PC-9 (cell line): ENCODE measurements around the gene PWP2. TPM values are rescaled to one million over a fixed set of nuclear protein-coding genes. Genes with fewer than 3 reads are reported as not detected.

Experiments
- BruUV-seq: library from RNA; stranded (reverse); fragments of 400-500 nt; replicated peaks from 2 replicates; lab custom pipeline; 2021; lab: Mats Ljungman, UMichigan
- CTCF ChIA-PET: fragments of 300-600 bp; sonication (Branson Sonifier 250); formaldehyde crosslinking; loops from one replicate; lab custom pipeline; 2022; ENCODE audit warnings: antibody characterized with exemption; lab: Charles Lee
- POLR2A ChIA-PET: fragments of 300-600 bp; sonication (Branson Sonifier 250); formaldehyde crosslinking; loops from one replicate; lab custom pipeline; 2022; ENCODE audit warnings: antibody characterized with exemption; ENCODE audit not compliant: unreplicated experiment; lab: Charles Lee
- DNase-seq, 2 experiments: peaks; one replicate each; pipeline versions ENCODE4 v3.0.0 to v3.0.0-alpha.2; 2015 to 2022; ENCODE audit warnings: mixed read lengths in 1 of 2
- H2AFZ ChIP-seq: fragments of 200-600 bp; sonication (generic); 2 replicates; pipeline ENCODE4 v1.8.1; 2017; ENCODE audit warnings: antibody characterized with exemption
- H3F3A ChIP-seq: fragments of 200-600 bp; sonication (generic); 2 replicates; pipeline ENCODE4 v1.8.1; 2017; ENCODE audit warnings: antibody characterized with exemption, mild to moderate bottlenecking, low read depth; ENCODE audit not compliant: insufficient read depth
- H3K27ac ChIP-seq: fragments of 200-600 bp; sonication (generic); 2 replicates; pipeline ENCODE4 v1.6.1; 2016; ENCODE audit warnings: mixed run types
- H3K27me3 ChIP-seq: fragments of 200-600 bp; sonication (generic); 2 replicates; pipeline ENCODE4 v1.6.1; 2016; ENCODE audit warnings: low read depth, mixed run types; ENCODE audit not compliant: insufficient read depth
- H3K36me3 ChIP-seq: fragments of 200-600 bp; sonication (generic); 2 replicates; pipeline ENCODE4 v1.6.1; 2016; ENCODE audit warnings: low read depth, mixed run types
- H3K4me1 ChIP-seq: fragments of 200-600 bp; sonication (generic); replicated peaks from 2 replicates; pipeline ENCODE4 v1.6.1; 2016; ENCODE audit warnings: mixed run types; ENCODE audit not compliant: insufficient read depth
- H3K4me2 ChIP-seq: fragments of 200-600 bp; sonication (generic); 2 replicates; pipeline ENCODE4 v1.6.1; 2017; ENCODE audit warnings: mixed run types
- H3K4me3 ChIP-seq: fragments of 200-600 bp; sonication (generic); 2 replicates; pipeline ENCODE4 v1.6.1; 2016; ENCODE audit warnings: mixed run types
- H3K79me2 ChIP-seq: fragments of 200-600 bp; sonication (generic); 2 replicates; pipeline ENCODE4 v1.6.1; 2017; ENCODE audit warnings: low read depth, mixed run types
- H3K9me2 ChIP-seq: fragments of 200-600 bp; sonication (generic); 2 replicates; pipeline ENCODE4 v1.8.1; 2017; ENCODE audit warnings: mild to moderate bottlenecking; ENCODE audit not compliant: insufficient read depth
- H3K9me3 ChIP-seq: fragments of 200-600 bp; sonication (generic); 2 replicates; pipeline ENCODE4 v1.8.1; 2016; ENCODE audit warnings: low read depth; ENCODE audit not compliant: insufficient read depth
- H4K20me1 ChIP-seq: fragments of 200-600 bp; sonication (generic); 2 replicates; pipeline ENCODE4 v1.8.1; 2017; ENCODE audit not compliant: insufficient read depth
- CTCF ChIP-seq: fragments of 200-600 bp; sonication (generic); conservative IDR thresholded peaks from 2 replicates; pipeline ENCODE4 v1.6.1; 2017; ENCODE audit warnings: mixed run types, antibody characterized with exemption, mild to moderate bottlenecking, moderate library complexity
- EZH2 ChIP-seq: fragments of 200-600 bp; sonication (generic); IDR thresholded peaks from 2 replicates; pipeline ENCODE4 v1.8.0; 2017; ENCODE audit warnings: antibody characterized with exemption, low read depth
- intact Hi-C: fragments of 100-400 bp; cut with micrococcal nuclease; formaldehyde crosslinking; loops from one replicate; pipeline ENCODE4 v1.10.0; 2022; ENCODE audit not compliant: unreplicated experiment
- total RNA-seq: library from RNA; stranded (reverse); gene quantifications from 2 replicates; pipeline ENCODE4 v1.2.3, GENCODE V29; 2021

The PWP2 gene
- total RNA-seq, 1 experiment from 2014 or later = 22.6 TPM

DNA sequence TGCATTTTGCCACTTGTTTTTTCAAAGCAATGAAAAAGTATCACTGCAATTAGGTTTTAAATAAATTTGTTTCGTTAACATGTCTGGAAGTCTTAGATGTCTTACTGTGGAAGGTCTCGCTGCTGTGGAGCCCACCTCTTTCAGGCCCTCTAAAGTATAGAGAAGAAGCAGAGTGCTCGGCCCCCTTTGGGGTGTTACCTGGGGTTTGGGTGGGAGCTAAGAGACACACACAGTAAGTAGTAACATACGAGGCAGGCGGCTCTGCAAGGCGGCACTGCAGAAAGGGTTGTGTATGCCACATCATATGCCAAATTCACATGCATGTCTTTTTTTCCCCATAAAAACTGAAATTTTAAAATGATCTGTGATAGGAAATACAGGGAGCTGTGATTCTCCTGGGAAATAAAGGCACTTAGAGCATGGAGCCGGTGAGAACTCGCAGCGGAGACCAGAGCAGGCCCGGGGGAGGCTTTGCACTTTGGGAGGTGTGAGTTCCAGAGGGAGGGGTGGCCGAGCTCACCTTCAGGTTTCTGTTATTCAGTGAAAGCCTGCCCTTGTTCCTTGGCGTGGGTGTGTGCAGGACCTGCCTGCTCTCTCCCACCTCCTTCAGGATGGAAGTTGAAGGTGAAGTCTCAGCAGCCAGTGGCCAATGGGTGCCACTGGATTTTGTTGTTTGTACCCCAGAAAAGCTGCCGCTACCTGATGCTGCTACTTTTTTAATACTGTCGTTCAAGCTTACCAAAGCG is 35.7 kb upstream of the PWP2 start:
- no peaks in the 10 kb centered on the region for H3K79me2 ChIP-seq

GRCh38 chr21:44072111-44072510 is 35.1 kb upstream of the PWP2 start:
- intact Hi-C loops = no loop called here
- H2AFZ ChIP-seq = no peak overlapping the region
- POLR2A ChIA-PET = no interaction called here
- H3K36me3 ChIP-seq = peaks cover 6% of the 10 kb centered on the region; the same call in 1 of the 2 replicates
- H3K9me3 ChIP-seq = no peaks in the 10 kb centered on the region
- no peaks in the 10 kb centered on the region for H3K9me2 ChIP-seq
- no peak for TF ChIP-seq CTCF
- TF ChIP-seq EZH2 = no peak
- no peak overlapping the region for H3K27ac ChIP-seq
- no peaks in the 10 kb centered on the region for H3K79me2 ChIP-seq
- H3K4me2 ChIP-seq = no peak overlapping the region
- CTCF ChIA-PET = no interaction called here
- DNase-seq = no peak
- H3K27me3 ChIP-seq = no peaks in the 10 kb centered on the region
- H3F3A ChIP-seq = no peaks in the 10 kb centered on the region
- H3K4me1 ChIP-seq = no peaks in the 10 kb centered on the region
- no TSS peak for BruUV-seq
- H3K4me3 ChIP-seq = no peak overlapping the region
- no peaks in the 10 kb centered on the region for H4K20me1 ChIP-seq

More for the DNA sequence above, 35.7 kb upstream of the PWP2 start:
- no peaks in the 10 kb centered on the region for H3K9me2 ChIP-seq
- H3K4me1 ChIP-seq = no peaks in the 10 kb centered on the region
- H3K4me3 ChIP-seq = no peak overlapping the region
- no peaks in the 10 kb centered on the region for H4K20me1 ChIP-seq
- intact Hi-C loops = no loop called here
- no peak overlapping the region for H3K4me2 ChIP-seq
- TF ChIP-seq EZH2 (no peak), CTCF (no peak)
- H3F3A ChIP-seq = no peaks in the 10 kb centered on the region
- no peak overlapping the region for H3K27ac ChIP-seq
- no TSS peak for BruUV-seq
- peaks cover 6% of the 10 kb centered on the region; the same call in 1 of the 2 replicates for H3K36me3 ChIP-seq
- no peaks in the 10 kb centered on the region for H3K27me3 ChIP-seq
- DNase-seq = no peak
- CTCF ChIA-PET = interaction anchor here (0.6 kb wide), 1 partner anchor 102 kb away, joined by 4 read pairs; no protein-coding TSS in a partner anchor
- POLR2A ChIA-PET = no interaction called here
- H2AFZ ChIP-seq = no peak overlapping the region
- no peaks in the 10 kb centered on the region for H3K9me3 ChIP-seq

DNA sequence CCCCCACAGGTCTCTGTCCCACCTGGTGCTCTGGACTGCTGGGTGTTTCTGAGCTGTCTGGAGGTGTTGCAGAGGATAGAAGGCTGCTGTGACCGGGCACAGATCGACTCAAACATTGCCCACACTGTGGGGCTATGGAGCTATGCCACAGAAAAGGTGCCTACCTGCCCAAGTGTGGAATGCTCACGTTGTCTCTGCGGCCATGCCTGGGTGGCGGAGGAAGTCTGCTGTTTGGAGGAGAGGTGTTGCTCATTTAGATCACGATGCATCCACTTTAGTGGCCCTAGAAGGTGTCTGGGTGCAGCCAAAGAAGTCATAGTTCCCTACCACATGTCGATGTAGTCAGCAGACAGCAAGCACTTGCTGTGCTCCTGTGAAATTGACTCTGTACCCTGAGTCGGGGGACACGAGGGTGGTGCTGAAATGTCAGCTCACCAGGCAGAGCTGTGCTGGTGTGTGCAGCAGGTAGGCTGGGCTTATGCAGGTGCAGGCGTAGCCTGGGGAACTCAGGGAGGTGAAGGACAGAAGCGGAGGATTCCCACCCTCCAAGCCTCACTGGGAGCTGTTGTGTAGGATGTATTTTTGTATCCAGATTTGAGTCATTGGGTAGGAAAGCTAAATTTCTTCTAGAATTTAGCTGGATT is 32.8 kb upstream of the PWP2 start:
- Histone ChIP-seq H3K9me3 (no peaks in the 10 kb centered on the region), H3K4me2 (no peak overlapping the region), H3K27me3 (no peaks in the 10 kb centered on the region), H3K4me1 (no peaks in the 10 kb centered on the region), H3K36me3 (peaks cover 6% of the 10 kb centered on the region; the same call in 1 of the 2 replicates), H3F3A (no peaks in the 10 kb centered on the region), H3K9me2 (no peaks in the 10 kb centered on the region), H3K79me2 (no peaks in the 10 kb centered on the region), H3K4me3 (no peak overlapping the region), H3K27ac (no peak overlapping the region), H4K20me1 (no peaks in the 10 kb centered on the region), H2AFZ (no peak overlapping the region)
- TF ChIP-seq CTCF = no peak
- no peak for TF ChIP-seq EZH2
- intact Hi-C loops = no loop called here
- CTCF ChIA-PET = no interaction called here
- POLR2A ChIA-PET = interaction anchor here (0.6 kb wide), 1 partner anchor 56 kb away, joined by 4 read pairs; no protein-coding TSS in a partner anchor
- no TSS peak for BruUV-seq
- no peak for DNase-seq
